GM23248 (cell line): ENCODE data around the gene RNF157.

ENCODE experiments used
- EZH2 ChIP-seq: fragments of 200-600 bp; sonication (generic); IDR thresholded peaks from 2 replicates; pipeline ENCODE4 v1.6.1; 2018; ENCODE audit warnings: antibody characterized with exemption, mild to moderate bottlenecking; ENCODE audit not compliant: insufficient read depth, poor library complexity, severe bottlenecking
- EZH2phosphoT487 ChIP-seq: fragments of 200-600 bp; sonication (generic); IDR thresholded peaks from 2 replicates; pipeline ENCODE4 v1.6.1; 2018; ENCODE audit warnings: antibody characterized with exemption, moderate library complexity, mild to moderate bottlenecking, low read depth; ENCODE audit not compliant: insufficient read depth

DNA sequence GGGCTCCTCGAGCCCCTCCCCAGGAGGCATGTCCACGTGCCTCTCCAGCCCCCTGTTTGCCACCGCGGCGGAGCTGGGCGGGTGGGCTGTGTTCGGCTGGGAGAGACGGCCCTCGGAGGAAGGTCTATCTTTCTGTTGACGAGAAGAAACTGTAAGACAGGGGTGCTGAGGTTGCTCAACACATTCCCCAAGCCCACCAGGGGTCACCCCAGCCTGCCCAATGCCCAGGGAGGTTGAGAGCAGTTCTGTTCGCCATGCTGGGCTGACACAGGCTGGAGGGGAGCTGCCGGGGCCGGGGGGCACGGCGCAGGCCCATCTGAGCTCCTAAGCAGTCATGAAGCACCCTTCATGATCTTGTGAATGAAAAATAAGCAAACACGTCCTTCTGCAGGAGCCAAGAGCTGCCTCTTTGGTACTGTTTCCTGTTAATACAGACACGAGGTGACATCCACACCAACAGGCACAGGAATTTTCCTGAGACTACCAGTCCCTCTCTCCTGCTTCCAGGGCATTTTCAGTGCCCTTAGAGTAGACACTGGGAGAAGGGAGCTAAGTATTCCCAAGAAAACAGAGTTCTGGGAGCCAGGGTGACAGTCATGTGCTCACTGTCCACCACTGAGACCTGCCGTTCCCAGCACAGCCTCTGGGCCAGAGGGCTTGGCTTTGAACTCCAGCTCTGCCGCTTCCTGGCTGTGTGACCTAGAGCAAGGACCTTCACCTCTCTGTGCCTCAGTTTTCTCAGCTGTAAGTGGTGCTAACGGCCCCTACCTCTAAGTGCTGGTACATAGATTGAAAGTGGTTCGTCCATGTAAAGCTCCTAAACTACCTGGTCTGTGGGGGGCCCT lies 34.0 kb upstream of the RNF157 start:
- TF ChIP-seq EZH2 = no peak
- no peak for TF ChIP-seq EZH2phosphoT487
